H54 (cell line): ENCODE data around the gene SSTR3.
"Not testable (repeated sequence)": the region's sequence is repeated elsewhere in the genome, so short reads cannot be mapped to it uniquely, and the experiment has no call there.

Experiments used
- DNase-seq: peaks from one replicate; pipeline ENCODE4 v3.0.0; 2011; ENCODE audit warnings: low spot score, mixed read lengths; ENCODE audit not compliant: insufficient read length
- FAIRE-seq: peaks from 3 replicates; lab custom pipeline; 2011; peaks lifted over from hg19 to GRCh38; lab: Jason Lieb, UNC
- POLR2A ChIP-seq: IDR thresholded peaks from 2 replicates; pipeline ENCODE4 v1.6.1; 2011; ENCODE audit warnings: low read depth, mild to moderate bottlenecking, low read length

Gene SSTR3

GRCh38 chr22:37176464-37177061, 35.7 kb downstream of the SSTR3 start:
- no peak for DNase-seq
- TF ChIP-seq POLR2A, result no peak
- no peak for FAIRE-seq

DNA sequence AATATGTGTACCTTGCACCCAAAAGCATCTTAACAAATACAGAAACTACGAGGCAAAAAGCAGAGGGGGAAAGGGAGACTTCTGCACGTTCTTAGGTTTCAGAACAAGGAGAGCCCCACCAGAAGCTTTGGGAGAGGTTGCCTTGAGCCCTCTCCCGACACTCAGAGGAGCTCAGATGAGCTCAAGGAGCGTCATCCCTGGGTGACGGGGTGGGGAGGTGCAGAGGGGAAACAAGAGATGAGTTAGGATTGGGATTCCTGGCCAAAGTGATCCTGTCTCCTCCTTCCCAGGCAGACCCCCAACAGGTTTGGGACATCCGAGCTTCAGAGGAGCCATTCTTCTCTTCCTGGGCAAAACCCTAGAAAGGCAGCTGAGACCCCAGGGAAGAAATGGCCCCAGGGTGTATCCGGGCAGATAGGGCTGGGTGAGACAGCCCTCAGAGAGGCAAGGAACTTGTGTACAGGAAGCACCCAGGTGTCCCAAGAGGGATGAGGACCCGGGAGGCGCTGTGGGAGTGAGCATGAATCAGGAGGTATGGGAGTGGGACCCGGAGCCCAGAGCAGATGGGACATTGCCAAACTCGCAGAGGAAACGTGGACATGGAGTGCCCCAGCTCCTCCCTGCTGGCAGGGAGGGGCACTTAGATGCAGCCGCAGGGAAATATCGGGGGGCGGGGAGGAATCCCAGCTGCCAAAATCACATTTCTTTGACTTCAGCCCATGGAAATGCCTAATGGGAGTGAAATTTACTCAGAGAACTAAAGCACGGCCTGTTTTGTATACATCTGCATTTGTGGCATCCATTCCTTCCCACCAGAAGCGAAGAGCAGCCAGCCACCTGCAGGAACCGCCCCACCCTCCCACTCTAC, 36.6 kb downstream of the SSTR3 start:
- FAIRE-seq (no peak), DNase-seq (no peak)
- no peak for TF ChIP-seq POLR2A

DNA sequence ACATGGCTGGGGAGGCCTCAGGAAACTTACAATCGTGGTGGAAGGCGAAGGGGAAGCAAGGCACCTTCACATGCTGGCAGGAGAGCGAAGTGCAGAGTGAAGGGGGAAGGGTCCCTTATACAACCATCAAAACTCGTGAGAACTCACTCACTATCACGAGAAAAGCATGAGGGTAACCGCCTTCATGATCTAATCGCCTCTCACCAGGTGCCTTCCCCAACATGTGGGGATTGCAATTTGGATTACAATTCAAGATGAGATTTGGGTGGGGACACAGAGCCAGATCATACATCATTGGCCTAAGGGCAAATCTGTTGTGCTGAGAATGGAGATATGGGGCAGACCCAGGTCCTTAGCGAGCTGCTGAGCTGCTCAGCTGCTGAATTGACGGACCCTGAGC, 37.3 kb downstream of the SSTR3 start:
- no peak for FAIRE-seq
- no peak for DNase-seq
- TF ChIP-seq POLR2A, result no peak

- FAIRE-seq (no peak), DNase-seq (no peak)
- TF ChIP-seq POLR2A, result no peak
Observed at GRCh38 chr22:37173709-37174108, 38.6 kb downstream of the SSTR3 start.

- TF ChIP-seq POLR2A, result no peak
- no peak for DNase-seq
- FAIRE-seq, result no peak
Observed at GRCh38 chr22:37172266-37173245, 39.7 kb downstream of the SSTR3 start.

DNA sequence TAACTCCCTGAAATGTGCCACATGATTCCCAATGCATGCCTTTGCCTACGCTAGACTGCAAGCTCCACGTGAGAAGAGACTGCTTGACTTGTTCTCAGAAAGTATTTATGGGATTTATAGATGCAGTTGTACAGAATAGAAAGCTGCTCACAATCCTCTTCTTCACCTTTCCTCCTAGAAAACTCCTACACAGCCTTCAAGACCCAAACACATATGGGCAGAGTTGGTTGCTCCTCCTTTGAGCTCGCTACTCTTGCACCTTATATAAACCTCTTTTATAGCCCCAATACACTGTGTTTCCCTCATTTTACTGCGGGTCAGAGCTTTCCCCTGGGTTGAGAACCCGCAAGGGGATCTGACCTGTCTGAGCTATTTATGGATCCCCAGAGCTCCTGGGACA, 40.6 kb downstream of the SSTR3 start:
- TF ChIP-seq POLR2A, result no peak
- no peak for DNase-seq
- FAIRE-seq, result no peak

DNA sequence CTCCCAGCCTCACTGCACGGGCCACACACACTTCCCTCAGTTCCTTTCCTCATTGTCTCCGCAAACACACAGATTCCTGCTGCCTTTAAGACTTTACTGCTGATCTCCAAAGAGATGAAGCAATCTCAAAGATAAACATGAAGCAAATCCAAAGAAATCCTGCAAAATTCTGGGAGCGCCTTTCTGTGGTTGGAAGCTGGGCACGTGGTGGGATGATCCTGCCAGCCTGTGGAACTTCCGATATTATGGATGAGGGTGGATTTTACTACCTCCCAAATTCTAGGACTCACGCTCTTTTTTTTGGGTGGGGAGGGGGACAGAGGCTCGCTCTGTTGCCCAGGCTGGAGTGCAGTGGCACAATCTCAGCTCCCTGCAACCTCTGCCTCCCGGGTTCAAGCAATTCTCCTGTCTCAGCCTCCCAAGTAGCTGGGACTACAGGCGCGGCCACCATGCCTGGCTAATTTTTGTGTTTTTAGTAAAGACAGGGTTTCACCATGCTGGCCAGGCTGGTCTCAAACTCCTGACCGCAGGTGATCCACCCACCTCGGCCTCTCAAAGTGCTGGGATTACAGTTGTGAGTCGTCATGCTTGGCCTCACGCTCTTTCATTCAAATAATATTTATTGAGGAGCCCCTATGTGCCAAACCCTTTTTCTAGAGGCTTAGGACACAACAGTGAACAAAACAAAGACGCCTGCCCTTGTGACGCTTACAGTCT, 41.4 kb downstream of the SSTR3 start:
- FAIRE-seq, DNase-seq: not testable (repeated sequence)

- DNase-seq (no peak), FAIRE-seq (no peak)
- no peak for TF ChIP-seq POLR2A
Observed at GRCh38 chr22:37169947-37170688, 42.2 kb downstream of the SSTR3 start.

- DNase-seq (no peak), FAIRE-seq (no peak)
- TF ChIP-seq POLR2A, result no peak
Observed at GRCh38 chr22:37169406-37169805, 42.9 kb downstream of the SSTR3 start.

GRCh38 chr22:37167981-37168647, 44.2 kb downstream of the SSTR3 start:
- DNase-seq (no peak), FAIRE-seq (no peak)
- no peak for TF ChIP-seq POLR2A

DNA sequence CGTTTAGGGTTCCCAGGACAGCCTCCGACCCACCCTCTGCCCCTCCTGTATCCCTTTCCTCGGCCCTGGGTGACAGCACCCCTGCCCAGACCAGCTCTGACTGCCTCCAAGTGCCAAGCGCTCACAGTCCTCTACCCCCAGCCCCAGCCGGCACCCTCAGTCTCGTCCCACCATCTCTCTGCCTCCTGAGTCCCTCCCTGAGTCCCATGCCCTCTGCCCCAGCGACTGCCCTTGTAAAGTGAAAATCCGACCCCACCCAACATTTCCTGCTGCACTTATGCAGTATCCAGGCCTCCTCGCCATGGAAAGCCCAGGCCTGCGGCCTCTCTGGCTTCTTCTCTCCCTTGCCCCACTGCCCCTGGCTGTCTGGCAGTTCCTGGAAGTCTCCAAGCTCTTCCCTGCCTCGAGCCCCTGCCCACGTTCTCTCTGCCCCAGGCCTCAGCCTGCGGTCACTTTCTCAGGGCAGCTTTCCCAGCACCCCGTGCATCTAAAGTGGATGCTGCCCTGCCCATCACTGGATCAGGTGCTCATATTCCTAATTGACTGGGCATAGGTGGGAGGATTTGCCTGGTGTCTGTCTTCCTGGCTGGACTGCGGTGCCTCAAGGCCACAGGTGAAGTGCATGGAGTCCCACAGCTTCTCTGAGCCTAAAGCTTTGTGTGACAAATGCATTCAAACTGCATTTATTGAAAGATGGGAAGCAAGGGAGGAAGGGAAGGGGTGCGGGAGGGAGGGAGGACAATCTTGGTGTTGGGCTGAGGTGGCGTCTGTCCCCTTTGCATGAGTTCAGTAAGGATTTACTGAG, 44.9 kb downstream of the SSTR3 start:
- TF ChIP-seq POLR2A, result no peak
- DNase-seq (no peak), FAIRE-seq (no peak)
